Neural cell (in vitro differentiated cells): ENCODE measurements around the gene SEC61G. TPM values are rescaled to one million over a fixed set of nuclear protein-coding genes. Genes with fewer than 3 reads are reported as not detected.

Experiments
- H2AFZ ChIP-seq: fragments of 200-600, 300-800 bp; sonication (generic), shearing (Covaris generic); 2 replicates; pipeline ENCODE4 v1.6.0; 2014; ENCODE audit warnings: low read depth, mild to moderate bottlenecking, antibody characterized with exemption, low read length, moderate library complexity
- H3F3A ChIP-seq: fragments of 200-600 bp; shearing (Covaris generic); 2 replicates; pipeline ENCODE4 v1.6.1; 2016; ENCODE audit warnings: mild to moderate bottlenecking, moderate library complexity, mixed read lengths, antibody characterized with exemption, low read length; ENCODE audit not compliant: insufficient read depth, poor library complexity, severe bottlenecking
- H3K27ac ChIP-seq: fragments of 200-600, 300-800 bp; sonication (generic), shearing (Covaris generic); 2 replicates; pipeline ENCODE4 v1.5.1; 2014; ENCODE audit warnings: mild to moderate bottlenecking, low read length, moderate library complexity
- H3K27me3 ChIP-seq: fragments of 300-800, 200-600 bp; sonication (generic), shearing (Covaris generic); 2 replicates; pipeline ENCODE4 v1.6.0; 2014; ENCODE audit warnings: mild to moderate bottlenecking, low read depth, low read length, moderate library complexity; ENCODE audit not compliant: insufficient read depth
- H3K36me3 ChIP-seq: fragments of 300-800, 200-600 bp; sonication (generic), shearing (Covaris generic); 2 replicates; pipeline ENCODE4 v1.5.1; 2014; ENCODE audit warnings: mild to moderate bottlenecking, antibody characterized with exemption, low read length, moderate library complexity; ENCODE audit not compliant: insufficient read depth
- H3K4me2 ChIP-seq: fragments of 300-800, 200-600 bp; sonication (generic), shearing (Covaris generic); 2 replicates; pipeline ENCODE4 v1.6.0; 2014; ENCODE audit warnings: mild to moderate bottlenecking, low read length
- H3K4me3 ChIP-seq: fragments of 300-800, 200-600 bp; sonication (generic), shearing (Covaris generic); 2 replicates; pipeline ENCODE4 v1.5.1; 2014; ENCODE audit warnings: mild to moderate bottlenecking, low read length, moderate library complexity
- H3K79me2 ChIP-seq: fragments of 200-600 bp; shearing (Covaris generic); replicated peaks from 2 replicates; pipeline ENCODE4 v1.6.0; 2014; ENCODE audit warnings: mild to moderate bottlenecking, low read length, moderate library complexity; ENCODE audit not compliant: insufficient read depth
- H3K9ac ChIP-seq: fragments of 300-800, 200-600 bp; sonication (generic), shearing (Covaris generic); 2 replicates; pipeline ENCODE4 v1.6.1; 2016; ENCODE audit warnings: mild to moderate bottlenecking, low read length, mixed read lengths
- H3K9me2 ChIP-seq: fragments of 200-600 bp; shearing (Covaris generic); 2 replicates; pipeline ENCODE4 v1.6.1; 2016; ENCODE audit warnings: mild to moderate bottlenecking, low read length, mixed read lengths; ENCODE audit not compliant: insufficient read depth
- H3K9me3 ChIP-seq: fragments of 200-600, 300-800 bp; sonication (generic), shearing (Covaris generic); 2 replicates; pipeline ENCODE4 v1.6.1; 2016; ENCODE audit warnings: mild to moderate bottlenecking, mixed run types, low read length, moderate library complexity, mixed read lengths
- H4K20me1 ChIP-seq: fragments of 200-600 bp; shearing (Covaris generic); 2 replicates; pipeline ENCODE4 v1.6.1; 2016; ENCODE audit warnings: mild to moderate bottlenecking, mixed run types; ENCODE audit not compliant: insufficient read depth
- MXI1 ChIP-seq: fragments of 450-650 bp; conservative IDR thresholded peaks from 2 replicates; pipeline ENCODE4 v1.6.1; 2014; ENCODE audit warnings: antibody characterized with exemption, mild to moderate bottlenecking; ENCODE audit not compliant: poor library complexity, severe bottlenecking
- RAD21 ChIP-seq: fragments of 450-650 bp; conservative IDR thresholded peaks from 2 replicates; pipeline ENCODE4 v1.6.1; 2014; ENCODE audit warnings: antibody characterized with exemption, mild to moderate bottlenecking, moderate library complexity
- SMC3 ChIP-seq: fragments of 450-650 bp; conservative IDR thresholded peaks from 2 replicates; pipeline ENCODE4 v1.6.1; 2014; ENCODE audit warnings: antibody characterized with exemption, mild to moderate bottlenecking, moderate library complexity; ENCODE audit not compliant: poor library complexity
- polyA plus RNA-seq: library from polyadenylated mRNA; depleted of rRNA; stranded (reverse); fragments of >200 nt; gene quantifications from 2 replicates; pipeline ENCODE4 v1.2.3, GENCODE V29; 2014
- TF ChIP-seq, protein P1 (sequence below): IDR thresholded peaks from 2 replicates; pipeline ENCODE4 v1.6.1; 2012; ENCODE audit warnings: borderline replicate concordance
- TF ChIP-seq, protein P2 (sequence below): fragments of 450-650 bp; IDR thresholded peaks from 2 replicates; pipeline ENCODE4 v1.5.1; 2014; ENCODE audit warnings: antibody characterized with exemption, mild to moderate bottlenecking, moderate library complexity; ENCODE audit not compliant: poor library complexity, severe bottlenecking

The SEC61G gene
- polyA plus RNA-seq, 1 donor from 2014 or later: 2,117 TPM

DNA sequence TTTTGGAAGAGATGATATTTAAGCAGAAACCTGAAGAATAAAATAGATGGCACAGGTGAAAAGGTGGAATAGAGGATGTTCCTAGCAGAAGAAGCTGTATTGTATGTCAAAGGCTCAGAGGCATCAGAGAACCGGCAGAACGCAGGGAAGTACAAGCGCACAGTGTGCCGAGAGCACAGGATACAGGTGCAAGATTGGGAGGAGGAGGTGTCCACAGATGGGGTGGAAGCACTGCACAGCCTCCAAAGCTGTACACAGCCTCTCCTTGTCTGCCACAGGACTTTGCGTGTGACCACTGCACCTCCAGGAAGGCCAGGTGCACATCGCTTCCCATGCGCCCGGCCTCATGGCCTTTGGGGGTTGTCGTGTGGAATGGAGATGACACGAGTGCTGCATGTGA is 23.3 kb upstream of the SEC61G start:
- Histone ChIP-seq H3K27ac (no peak overlapping the region), H3K9me2 (no peaks in the 10 kb centered on the region), H3K4me2 (no peak overlapping the region), H3K27me3 (no peaks in the 10 kb centered on the region), H3K9ac (no peak overlapping the region), H3K4me3 (no peak overlapping the region), H3K79me2 (no peaks in the 10 kb centered on the region), H3K36me3 (no peaks in the 10 kb centered on the region), H2AFZ (no peak overlapping the region), H3K9me3 (no peaks in the 10 kb centered on the region), H3F3A (no peaks in the 10 kb centered on the region), H4K20me1 (no peaks in the 10 kb centered on the region)
- TF ChIP-seq, protein P1, sequence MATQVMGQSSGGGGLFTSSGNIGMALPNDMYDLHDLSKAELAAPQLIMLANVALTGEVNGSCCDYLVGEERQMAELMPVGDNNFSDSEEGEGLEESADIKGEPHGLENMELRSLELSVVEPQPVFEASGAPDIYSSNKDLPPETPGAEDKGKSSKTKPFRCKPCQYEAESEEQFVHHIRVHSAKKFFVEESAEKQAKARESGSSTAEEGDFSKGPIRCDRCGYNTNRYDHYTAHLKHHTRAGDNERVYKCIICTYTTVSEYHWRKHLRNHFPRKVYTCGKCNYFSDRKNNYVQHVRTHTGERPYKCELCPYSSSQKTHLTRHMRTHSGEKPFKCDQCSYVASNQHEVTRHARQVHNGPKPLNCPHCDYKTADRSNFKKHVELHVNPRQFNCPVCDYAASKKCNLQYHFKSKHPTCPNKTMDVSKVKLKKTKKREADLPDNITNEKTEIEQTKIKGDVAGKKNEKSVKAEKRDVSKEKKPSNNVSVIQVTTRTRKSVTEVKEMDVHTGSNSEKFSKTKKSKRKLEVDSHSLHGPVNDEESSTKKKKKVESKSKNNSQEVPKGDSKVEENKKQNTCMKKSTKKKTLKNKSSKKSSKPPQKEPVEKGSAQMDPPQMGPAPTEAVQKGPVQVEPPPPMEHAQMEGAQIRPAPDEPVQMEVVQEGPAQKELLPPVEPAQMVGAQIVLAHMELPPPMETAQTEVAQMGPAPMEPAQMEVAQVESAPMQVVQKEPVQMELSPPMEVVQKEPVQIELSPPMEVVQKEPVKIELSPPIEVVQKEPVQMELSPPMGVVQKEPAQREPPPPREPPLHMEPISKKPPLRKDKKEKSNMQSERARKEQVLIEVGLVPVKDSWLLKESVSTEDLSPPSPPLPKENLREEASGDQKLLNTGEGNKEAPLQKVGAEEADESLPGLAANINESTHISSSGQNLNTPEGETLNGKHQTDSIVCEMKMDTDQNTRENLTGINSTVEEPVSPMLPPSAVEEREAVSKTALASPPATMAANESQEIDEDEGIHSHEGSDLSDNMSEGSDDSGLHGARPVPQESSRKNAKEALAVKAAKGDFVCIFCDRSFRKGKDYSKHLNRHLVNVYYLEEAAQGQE: no peak
- no peak for TF ChIP-seq MXI1
- no peak for TF ChIP-seq RAD21
- TF ChIP-seq, protein P2, sequence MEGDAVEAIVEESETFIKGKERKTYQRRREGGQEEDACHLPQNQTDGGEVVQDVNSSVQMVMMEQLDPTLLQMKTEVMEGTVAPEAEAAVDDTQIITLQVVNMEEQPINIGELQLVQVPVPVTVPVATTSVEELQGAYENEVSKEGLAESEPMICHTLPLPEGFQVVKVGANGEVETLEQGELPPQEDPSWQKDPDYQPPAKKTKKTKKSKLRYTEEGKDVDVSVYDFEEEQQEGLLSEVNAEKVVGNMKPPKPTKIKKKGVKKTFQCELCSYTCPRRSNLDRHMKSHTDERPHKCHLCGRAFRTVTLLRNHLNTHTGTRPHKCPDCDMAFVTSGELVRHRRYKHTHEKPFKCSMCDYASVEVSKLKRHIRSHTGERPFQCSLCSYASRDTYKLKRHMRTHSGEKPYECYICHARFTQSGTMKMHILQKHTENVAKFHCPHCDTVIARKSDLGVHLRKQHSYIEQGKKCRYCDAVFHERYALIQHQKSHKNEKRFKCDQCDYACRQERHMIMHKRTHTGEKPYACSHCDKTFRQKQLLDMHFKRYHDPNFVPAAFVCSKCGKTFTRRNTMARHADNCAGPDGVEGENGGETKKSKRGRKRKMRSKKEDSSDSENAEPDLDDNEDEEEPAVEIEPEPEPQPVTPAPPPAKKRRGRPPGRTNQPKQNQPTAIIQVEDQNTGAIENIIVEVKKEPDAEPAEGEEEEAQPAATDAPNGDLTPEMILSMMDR: no peak
- TF ChIP-seq SMC3: no peak

DNA sequence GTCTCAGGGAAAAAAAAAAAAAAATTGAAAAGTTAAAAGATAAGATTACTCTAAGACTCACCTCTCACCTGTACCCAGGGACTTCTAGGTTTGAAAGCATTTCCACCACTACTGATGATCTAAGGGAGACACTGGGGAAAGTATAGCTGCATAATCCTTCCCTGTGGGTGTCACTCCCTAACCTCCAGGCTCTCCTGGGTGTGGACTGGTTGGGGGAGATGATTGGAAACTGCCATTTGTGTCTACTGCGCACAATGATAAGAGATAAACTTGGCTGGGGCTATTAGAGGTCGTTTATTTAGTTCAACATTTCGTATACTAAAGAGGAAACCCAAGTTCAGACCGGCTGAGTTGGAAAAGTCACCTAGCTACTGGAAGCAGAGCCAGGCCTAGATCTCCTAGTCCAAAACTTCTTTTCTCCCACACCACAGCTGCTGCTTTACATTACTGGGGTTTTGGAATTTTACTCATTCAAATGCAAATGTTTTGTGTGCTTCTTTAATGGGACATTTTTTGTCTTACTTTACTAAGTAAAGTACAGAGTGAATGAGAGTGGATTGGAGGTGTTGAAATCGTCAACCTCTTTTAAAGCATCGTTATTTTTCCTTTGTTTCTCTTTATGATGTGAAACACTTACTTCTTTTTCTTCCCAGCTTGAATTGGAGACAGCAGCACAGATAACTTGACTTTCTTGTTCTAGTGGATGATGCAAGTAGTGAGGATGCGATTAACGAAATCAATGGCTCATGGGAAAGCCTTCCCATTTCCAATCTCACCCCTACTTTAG is 22.3 kb upstream of the SEC61G start:
- no peaks in the 10 kb centered on the region for H3K27me3 ChIP-seq
- H3K9me3 ChIP-seq: no peaks in the 10 kb centered on the region
- no peaks in the 10 kb centered on the region for H3F3A ChIP-seq
- TF ChIP-seq, protein P2: no peak
- H3K9me2 ChIP-seq: no peaks in the 10 kb centered on the region
- H3K9ac ChIP-seq: no peak overlapping the region
- no peak overlapping the region for H2AFZ ChIP-seq
- no peaks in the 10 kb centered on the region for H4K20me1 ChIP-seq
- H3K79me2 ChIP-seq: no peaks in the 10 kb centered on the region
- H3K36me3 ChIP-seq: no peaks in the 10 kb centered on the region
- no peak overlapping the region for H3K4me2 ChIP-seq
- no peak overlapping the region for H3K4me3 ChIP-seq
- no peak overlapping the region for H3K27ac ChIP-seq
